Endodermal cell (in vitro differentiated cells): Measurements from ENCODE around the gene CACHD1. TPM values are rescaled to one million over a fixed set of nuclear protein-coding genes. Genes with fewer than 3 reads are reported as not detected.

ENCODE experiments used
- DNase-seq: peaks from one replicate; pipeline ENCODE4 v3.0.0-alpha.2; 2017
- H3K27ac ChIP-seq: 2 replicates; pipeline ENCODE4 v1.5.1; 2013; ENCODE audit warnings: mild to moderate bottlenecking, low read depth, low read length, moderate library complexity
- H3K27me3 ChIP-seq: 2 replicates; pipeline ENCODE4 v1.6.1; 2013; ENCODE audit warnings: mild to moderate bottlenecking, low read length, moderate library complexity; ENCODE audit not compliant: insufficient read depth, control insufficient read depth, poor library complexity, severe bottlenecking
- H3K36me3 ChIP-seq: 2 replicates; pipeline ENCODE4 v1.7.0; 2013; ENCODE audit warnings: mild to moderate bottlenecking, low read length, moderate library complexity; ENCODE audit not compliant: control insufficient read depth, insufficient read depth
- H3K4me1 ChIP-seq: one replicate; pipeline ENCODE4 v1.7.0; 2013; ENCODE audit warnings: low read length; ENCODE audit not compliant: control insufficient read depth, insufficient read depth
- H3K4me3 ChIP-seq: 2 replicates; pipeline ENCODE4 v1.5.1; 2013; ENCODE audit warnings: mild to moderate bottlenecking, low read length, moderate library complexity
- H3K9ac ChIP-seq: 2 replicates; pipeline ENCODE4 v1.6.1; 2013; ENCODE audit warnings: mild to moderate bottlenecking, low read length, moderate library complexity; ENCODE audit not compliant: poor library complexity, severe bottlenecking; ENCODE audit errors: extremely low read depth
- H3K9me3 ChIP-seq: 2 replicates; pipeline ENCODE4 v1.6.1; 2013; ENCODE audit warnings: mild to moderate bottlenecking, low read length, moderate library complexity; ENCODE audit not compliant: control insufficient read depth
- H3K27ac Mint-ChIP-seq: 2 replicates; pipeline ENCODE4 v1.8.0; 2020; ENCODE audit warnings: mixed read lengths
- H3K27me3 Mint-ChIP-seq: 2 replicates; pipeline ENCODE4 v1.8.0; 2021; ENCODE audit warnings: mild to moderate bottlenecking, mixed read lengths; ENCODE audit not compliant: insufficient read depth
- H3K36me3 Mint-ChIP-seq: 2 replicates; pipeline ENCODE4 v1.8.0; 2020; ENCODE audit warnings: low read depth, mixed read lengths
- H3K4me1 Mint-ChIP-seq: 2 replicates; pipeline ENCODE4 v1.8.0; 2020; ENCODE audit warnings: mixed read lengths
- H3K4me3 Mint-ChIP-seq: 2 replicates; pipeline ENCODE4 v1.8.0; 2020; ENCODE audit warnings: mild to moderate bottlenecking, moderate library complexity, mixed read lengths
- H3K9me3 Mint-ChIP-seq: 2 replicates; pipeline ENCODE4 v1.8.0; 2020; ENCODE audit warnings: mild to moderate bottlenecking, mixed read lengths
- WGBS, 2 experiments: methylation state at CpG; one replicate each; pipeline versions ENCODE4 v1.1.5 to v1.1.7; 2013; ENCODE audit warnings: missing lambda C conversion rate in 2 of 2, mixed read lengths in 1 of 2; ENCODE audit not compliant: insufficient coverage in 1 of 2, insufficient read length in 1 of 2; 5-methylcytosine and 5-hydroxymethylcytosine counted together
- total RNA-seq, 2 donors: library from RNA; stranded (reverse); fragmentation: NEBNext Ultra II Directional in 1 of 2; extraction: Animal tissue kit (Norgen Biotek cat#: 25700) in 1 of 2; gene quantifications; 2 replicates in 1 of 2; 3 replicates in 1 of 2; pipeline ENCODE4 v1.2.1, GENCODE V29; 2021
- TF ChIP-seq, protein P1 (sequence below): fragments of 200-600 bp; sonication (generic); conservative IDR thresholded peaks from 2 replicates; pipeline ENCODE4 v1.5.0; 2021; ENCODE audit warnings: antibody characterized with exemption, mild to moderate bottlenecking

CACHD1 gene
- total RNA-seq, 2 donors from 2014 or later = 29.2 to 40.7 TPM

DNA sequence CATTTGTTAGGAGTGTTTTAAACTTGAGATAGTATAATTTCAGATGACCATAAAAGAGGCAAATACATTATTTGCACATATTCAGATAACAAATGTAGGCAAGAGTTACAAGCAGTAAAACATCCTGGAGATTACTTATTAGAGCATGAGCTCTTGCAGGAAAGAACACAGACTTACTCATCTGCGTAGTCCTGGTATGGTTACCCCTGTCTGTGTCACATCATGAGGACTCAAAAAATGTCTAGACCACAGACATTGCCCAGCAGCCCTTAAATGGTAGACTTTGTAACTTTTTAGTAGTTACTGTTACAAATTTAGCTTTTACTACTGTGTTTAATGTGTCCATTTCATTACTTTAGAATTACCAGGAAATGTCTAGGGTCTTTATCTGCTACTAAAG, 12.8 kb downstream of the CACHD1 start:
- Mint-ChIP-seq H3K4me1 (peaks cover 54% of the 10 kb centered on the region), H3K4me3 (no peak overlapping the region), H3K36me3 (peaks cover 14% of the 10 kb centered on the region), H3K27ac (no peak overlapping the region), H3K9me3 (no peaks in the 10 kb centered on the region), H3K27me3 (no peaks in the 10 kb centered on the region)
- 98 to 100% methylated on average over 1 of the region's 1 CpG for WGBS, 2 experiments
- Histone ChIP-seq H3K27ac (no peak overlapping the region), H3K4me1 (peaks cover 7% of the 10 kb centered on the region), H3K9me3 (no peaks in the 10 kb centered on the region), H3K9ac (no peak overlapping the region), H3K36me3 (no peaks in the 10 kb centered on the region), H3K27me3 (no peaks in the 10 kb centered on the region), H3K4me3 (no peak overlapping the region)
- DNase-seq = no peak
- TF ChIP-seq, protein P1, sequence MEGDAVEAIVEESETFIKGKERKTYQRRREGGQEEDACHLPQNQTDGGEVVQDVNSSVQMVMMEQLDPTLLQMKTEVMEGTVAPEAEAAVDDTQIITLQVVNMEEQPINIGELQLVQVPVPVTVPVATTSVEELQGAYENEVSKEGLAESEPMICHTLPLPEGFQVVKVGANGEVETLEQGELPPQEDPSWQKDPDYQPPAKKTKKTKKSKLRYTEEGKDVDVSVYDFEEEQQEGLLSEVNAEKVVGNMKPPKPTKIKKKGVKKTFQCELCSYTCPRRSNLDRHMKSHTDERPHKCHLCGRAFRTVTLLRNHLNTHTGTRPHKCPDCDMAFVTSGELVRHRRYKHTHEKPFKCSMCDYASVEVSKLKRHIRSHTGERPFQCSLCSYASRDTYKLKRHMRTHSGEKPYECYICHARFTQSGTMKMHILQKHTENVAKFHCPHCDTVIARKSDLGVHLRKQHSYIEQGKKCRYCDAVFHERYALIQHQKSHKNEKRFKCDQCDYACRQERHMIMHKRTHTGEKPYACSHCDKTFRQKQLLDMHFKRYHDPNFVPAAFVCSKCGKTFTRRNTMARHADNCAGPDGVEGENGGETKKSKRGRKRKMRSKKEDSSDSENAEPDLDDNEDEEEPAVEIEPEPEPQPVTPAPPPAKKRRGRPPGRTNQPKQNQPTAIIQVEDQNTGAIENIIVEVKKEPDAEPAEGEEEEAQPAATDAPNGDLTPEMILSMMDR = no peak

DNA sequence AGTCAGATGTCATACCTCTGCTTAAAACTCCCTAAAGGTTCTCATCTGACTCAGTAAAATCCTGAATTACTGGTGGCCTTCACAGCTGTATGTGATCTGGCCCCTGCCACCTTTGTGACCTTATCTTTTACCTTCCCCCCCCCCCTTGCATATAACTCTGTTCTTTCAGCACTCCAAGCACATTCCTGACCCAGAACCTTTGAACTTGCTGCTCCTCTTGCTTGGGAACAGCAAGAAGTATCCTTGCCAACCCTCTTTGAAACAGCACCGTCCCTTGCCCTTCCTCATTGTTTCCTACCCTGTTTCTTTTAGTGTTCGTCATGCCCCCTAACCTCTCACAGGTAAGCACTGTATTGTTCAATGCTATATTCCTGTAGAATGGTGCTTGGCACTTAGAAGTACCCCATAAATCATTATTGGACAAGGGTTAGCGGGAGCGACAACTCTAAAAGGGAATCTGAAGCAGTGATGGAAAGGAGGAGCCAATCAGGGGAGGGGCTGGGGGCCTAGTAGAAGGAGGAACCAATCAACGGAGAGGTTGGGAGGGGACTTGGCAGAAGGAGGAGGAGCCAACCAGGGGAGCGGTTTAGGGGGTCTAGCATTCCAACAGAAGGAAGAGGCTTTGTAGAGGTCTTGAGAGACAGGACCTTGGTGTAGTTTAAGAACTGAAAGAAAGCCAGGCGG, 13.9 kb downstream of the CACHD1 start:
- Mint-ChIP-seq H3K4me3 (no peak overlapping the region), H3K9me3 (no peaks in the 10 kb centered on the region), H3K36me3 (peaks cover 11% of the 10 kb centered on the region), H3K27ac (no peak overlapping the region), H3K4me1 (peaks cover 56% of the 10 kb centered on the region), H3K27me3 (no peaks in the 10 kb centered on the region)
- Histone ChIP-seq H3K9ac (no peak overlapping the region), H3K9me3 (no peaks in the 10 kb centered on the region), H3K27ac (no peak overlapping the region), H3K4me3 (no peak overlapping the region), H3K36me3 (no peaks in the 10 kb centered on the region), H3K27me3 (no peaks in the 10 kb centered on the region), H3K4me1 (peaks cover 12% of the 10 kb centered on the region)
- TF ChIP-seq, protein P1 = no peak
- WGBS, 2 experiments = 96 to 100% methylated on average over 4 to 7 of the region's 7 CpGs
- peak; percentile 63 for DNase-seq

DNA sequence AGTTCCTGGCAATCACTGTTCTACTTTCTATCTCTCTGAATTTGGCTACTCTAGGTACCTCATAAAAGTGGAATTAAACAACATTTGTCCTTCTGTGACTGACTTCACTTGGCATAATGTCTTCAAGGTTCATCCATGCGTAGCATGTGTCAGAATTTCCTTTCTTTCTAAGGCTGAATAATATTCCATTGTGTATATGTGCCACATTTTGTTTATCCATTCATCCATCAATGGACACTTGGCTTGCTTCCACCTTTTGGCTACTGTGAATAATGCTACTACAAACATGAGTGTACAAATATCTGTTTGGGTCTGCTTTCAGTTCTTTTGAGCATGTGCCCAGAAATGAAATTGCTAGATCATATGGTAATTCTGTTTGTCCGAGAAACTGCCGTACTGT, 14.7 kb downstream of the CACHD1 start:
- Mint-ChIP-seq H3K4me1 (peaks cover 56% of the 10 kb centered on the region), H3K36me3 (peaks cover 11% of the 10 kb centered on the region), H3K9me3 (no peaks in the 10 kb centered on the region), H3K27me3 (no peaks in the 10 kb centered on the region), H3K4me3 (no peak overlapping the region), H3K27ac (no peak overlapping the region)
- Histone ChIP-seq H3K9ac (no peak overlapping the region), H3K4me3 (no peak overlapping the region), H3K27me3 (no peaks in the 10 kb centered on the region), H3K36me3 (no peaks in the 10 kb centered on the region), H3K27ac (no peak overlapping the region), H3K4me1 (peaks cover 10% of the 10 kb centered on the region), H3K9me3 (no peaks in the 10 kb centered on the region)
- TF ChIP-seq, protein P1 = no peak
- WGBS, 2 experiments = 97% methylated on average over 3 of the region's 3 CpGs; no CpG with 5 or more reads in 1 of the 2 experiments
- DNase-seq = no peak
